ENCODE data around the gene ECE2.

DNA sequence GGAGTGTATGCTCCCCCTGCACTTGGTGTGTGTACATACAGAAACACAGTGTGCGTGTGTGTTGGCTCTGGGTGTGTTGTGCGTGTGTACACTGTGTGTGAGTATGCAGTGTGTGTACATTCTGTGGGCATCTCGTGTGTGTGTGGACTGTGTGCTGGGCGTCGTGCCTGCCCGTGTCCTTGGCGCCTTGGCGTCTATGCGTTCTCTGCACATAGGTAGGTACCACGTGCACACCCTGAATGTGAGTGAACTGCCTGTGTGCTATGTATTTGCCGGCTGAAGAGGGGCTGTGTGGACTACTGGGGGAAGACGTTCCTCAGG, 481 bp upstream of the ECE2 start:
- TF ChIP-seq, protein P1, sequence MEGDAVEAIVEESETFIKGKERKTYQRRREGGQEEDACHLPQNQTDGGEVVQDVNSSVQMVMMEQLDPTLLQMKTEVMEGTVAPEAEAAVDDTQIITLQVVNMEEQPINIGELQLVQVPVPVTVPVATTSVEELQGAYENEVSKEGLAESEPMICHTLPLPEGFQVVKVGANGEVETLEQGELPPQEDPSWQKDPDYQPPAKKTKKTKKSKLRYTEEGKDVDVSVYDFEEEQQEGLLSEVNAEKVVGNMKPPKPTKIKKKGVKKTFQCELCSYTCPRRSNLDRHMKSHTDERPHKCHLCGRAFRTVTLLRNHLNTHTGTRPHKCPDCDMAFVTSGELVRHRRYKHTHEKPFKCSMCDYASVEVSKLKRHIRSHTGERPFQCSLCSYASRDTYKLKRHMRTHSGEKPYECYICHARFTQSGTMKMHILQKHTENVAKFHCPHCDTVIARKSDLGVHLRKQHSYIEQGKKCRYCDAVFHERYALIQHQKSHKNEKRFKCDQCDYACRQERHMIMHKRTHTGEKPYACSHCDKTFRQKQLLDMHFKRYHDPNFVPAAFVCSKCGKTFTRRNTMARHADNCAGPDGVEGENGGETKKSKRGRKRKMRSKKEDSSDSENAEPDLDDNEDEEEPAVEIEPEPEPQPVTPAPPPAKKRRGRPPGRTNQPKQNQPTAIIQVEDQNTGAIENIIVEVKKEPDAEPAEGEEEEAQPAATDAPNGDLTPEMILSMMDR (IDR thresholded peaks at IDR 0.05) = no peak
- TF ChIP-seq POLR2A (IDR thresholded peaks at IDR 0.05) = no peak

Measured in upper lobe of left lung (tissue), 4 donors.